ENCODE data around the gene WDFY2. TPM values are rescaled to one million over a fixed set of nuclear protein-coding genes. Genes with fewer than 3 reads are reported as not detected.

The WDFY2 gene
- total and polyA plus RNA-seq, 10 of the 15 experiments (the other 5 are each of a cell fraction or from before 2014, with no cell fraction given): 2.1 to 13.0 (median 8.1) TPM

DNA sequence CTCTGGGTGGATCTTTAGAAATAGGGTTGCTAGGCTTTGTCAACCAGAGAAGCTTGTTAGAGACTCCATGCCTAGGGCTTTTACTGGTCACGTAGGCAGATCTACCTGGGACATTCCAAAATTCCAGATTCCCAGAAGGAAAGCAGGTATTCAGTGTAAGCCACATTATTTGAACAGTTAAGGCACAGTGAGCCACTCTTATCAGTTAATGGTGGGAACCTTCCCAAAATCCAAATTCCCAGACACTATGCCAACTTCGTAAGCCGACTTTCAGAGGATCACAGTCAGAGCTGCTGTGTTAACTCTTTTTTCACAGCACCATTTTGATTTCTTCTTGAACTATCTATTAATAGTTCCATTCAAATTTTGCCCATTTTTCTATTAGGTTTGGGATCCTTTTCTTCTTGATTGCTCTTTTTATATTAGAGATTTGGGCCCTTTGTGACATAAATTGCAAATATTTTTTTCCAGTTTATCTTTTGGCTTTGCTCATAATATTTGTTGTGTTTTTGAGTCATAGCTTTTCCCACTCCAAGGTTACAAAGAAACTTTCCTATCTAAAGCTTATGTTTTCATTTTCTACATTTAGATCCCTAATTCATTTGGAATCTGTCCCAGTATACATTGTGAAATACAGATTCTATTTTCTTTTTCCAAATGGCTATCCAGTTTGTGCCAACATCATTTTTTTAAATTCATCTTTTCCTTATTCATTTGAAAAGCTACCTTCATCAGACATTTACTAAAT lies 142.4 kb downstream of the WDFY2 start (continued):
- TF ChIP-seq CEBPZ (IDR thresholded peaks at IDR 0.05; ENCODE audit: low read depth, low read length): no peak
- TF ChIP-seq ZNF217 (IDR thresholded peaks at IDR 0.05): no peak
- TF ChIP-seq ESRRA (IDR thresholded peaks at IDR 0.05; ENCODE audit: low read length): no peak
- TF ChIP-seq, protein P1, sequence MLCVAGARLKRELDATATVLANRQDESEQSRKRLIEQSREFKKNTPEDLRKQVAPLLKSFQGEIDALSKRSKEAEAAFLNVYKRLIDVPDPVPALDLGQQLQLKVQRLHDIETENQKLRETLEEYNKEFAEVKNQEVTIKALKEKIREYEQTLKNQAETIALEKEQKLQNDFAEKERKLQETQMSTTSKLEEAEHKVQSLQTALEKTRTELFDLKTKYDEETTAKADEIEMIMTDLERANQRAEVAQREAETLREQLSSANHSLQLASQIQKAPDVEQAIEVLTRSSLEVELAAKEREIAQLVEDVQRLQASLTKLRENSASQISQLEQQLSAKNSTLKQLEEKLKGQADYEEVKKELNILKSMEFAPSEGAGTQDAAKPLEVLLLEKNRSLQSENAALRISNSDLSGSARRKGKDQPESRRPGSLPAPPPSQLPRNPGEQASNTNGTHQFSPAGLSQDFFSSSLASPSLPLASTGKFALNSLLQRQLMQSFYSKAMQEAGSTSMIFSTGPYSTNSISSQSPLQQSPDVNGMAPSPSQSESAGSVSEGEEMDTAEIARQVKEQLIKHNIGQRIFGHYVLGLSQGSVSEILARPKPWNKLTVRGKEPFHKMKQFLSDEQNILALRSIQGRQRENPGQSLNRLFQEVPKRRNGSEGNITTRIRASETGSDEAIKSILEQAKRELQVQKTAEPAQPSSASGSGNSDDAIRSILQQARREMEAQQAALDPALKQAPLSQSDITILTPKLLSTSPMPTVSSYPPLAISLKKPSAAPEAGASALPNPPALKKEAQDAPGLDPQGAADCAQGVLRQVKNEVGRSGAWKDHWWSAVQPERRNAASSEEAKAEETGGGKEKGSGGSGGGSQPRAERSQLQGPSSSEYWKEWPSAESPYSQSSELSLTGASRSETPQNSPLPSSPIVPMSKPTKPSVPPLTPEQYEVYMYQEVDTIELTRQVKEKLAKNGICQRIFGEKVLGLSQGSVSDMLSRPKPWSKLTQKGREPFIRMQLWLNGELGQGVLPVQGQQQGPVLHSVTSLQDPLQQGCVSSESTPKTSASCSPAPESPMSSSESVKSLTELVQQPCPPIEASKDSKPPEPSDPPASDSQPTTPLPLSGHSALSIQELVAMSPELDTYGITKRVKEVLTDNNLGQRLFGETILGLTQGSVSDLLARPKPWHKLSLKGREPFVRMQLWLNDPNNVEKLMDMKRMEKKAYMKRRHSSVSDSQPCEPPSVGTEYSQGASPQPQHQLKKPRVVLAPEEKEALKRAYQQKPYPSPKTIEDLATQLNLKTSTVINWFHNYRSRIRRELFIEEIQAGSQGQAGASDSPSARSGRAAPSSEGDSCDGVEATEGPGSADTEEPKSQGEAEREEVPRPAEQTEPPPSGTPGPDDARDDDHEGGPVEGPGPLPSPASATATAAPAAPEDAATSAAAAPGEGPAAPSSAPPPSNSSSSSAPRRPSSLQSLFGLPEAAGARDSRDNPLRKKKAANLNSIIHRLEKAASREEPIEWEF (IDR thresholded peaks at IDR 0.05; ENCODE audit: insufficient replicate concordance, low read depth, low read length): no peak
- TF ChIP-seq POU2F2 (IDR thresholded peaks at IDR 0.05; ENCODE audit: borderline replicate concordance, low read depth, low read length): no peak
- TF ChIP-seq MTA3 (IDR thresholded peaks at IDR 0.05; ENCODE audit: borderline replicate concordance, low read length): no peak
- TF ChIP-seq, protein P2, sequence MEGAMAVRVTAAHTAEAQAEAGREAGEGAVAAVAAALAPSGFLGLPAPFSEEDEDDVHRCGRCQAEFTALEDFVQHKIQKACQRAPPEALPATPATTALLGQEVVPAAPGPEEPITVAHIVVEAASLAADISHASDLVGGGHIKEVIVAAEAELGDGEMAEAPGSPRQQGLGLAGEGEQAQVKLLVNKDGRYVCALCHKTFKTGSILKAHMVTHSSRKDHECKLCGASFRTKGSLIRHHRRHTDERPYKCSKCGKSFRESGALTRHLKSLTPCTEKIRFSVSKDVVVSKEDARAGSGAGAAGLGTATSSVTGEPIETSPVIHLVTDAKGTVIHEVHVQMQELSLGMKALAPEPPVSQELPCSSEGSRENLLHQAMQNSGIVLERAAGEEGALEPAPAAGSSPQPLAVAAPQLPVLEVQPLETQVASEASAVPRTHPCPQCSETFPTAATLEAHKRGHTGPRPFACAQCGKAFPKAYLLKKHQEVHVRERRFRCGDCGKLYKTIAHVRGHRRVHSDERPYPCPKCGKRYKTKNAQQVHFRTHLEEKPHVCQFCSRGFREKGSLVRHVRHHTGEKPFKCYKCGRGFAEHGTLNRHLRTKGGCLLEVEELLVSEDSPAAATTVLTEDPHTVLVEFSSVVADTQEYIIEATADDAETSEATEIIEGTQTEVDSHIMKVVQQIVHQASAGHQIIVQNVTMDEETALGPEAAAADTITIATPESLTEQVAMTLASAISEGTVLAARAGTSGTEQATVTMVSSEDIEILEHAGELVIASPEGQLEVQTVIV (IDR thresholded peaks at IDR 0.05; ENCODE audit: borderline replicate concordance, partially characterized antibody): no peak
- no peak for TF ChIP-seq KDM1A (IDR thresholded peaks at IDR 0.05; ENCODE audit: borderline replicate concordance)
- TF ChIP-seq STAT3 (IDR thresholded peaks at IDR 0.05; ENCODE audit: low read depth, low read length): no peak

Data from GM12878 (cell line).